HepG2 (cell line): ENCODE results near the gene TMTC4. TPM values are rescaled to one million over a fixed set of nuclear protein-coding genes. Genes with fewer than 3 reads are reported as not detected.
A peak's percentile ranks its signal among the peaks of the same experiment; 100 is the strongest.

Source experiments
- AGO1 ChIP-seq: fragments of 200-400 bp; formaldehyde crosslinking; IDR thresholded peaks from 2 replicates; pipeline ENCODE4 v1.6.1; 2017; ENCODE audit warnings: mild to moderate bottlenecking, low read depth, low read length, moderate library complexity; ENCODE audit not compliant: poor library complexity, severe bottlenecking
- CBX1 ChIP-seq: IDR thresholded peaks from one replicate; pipeline ENCODE4 v1.6.1; 2016; ENCODE audit warnings: antibody characterized with exemption, low read depth
- CHD4 ChIP-seq: fragments of 200-600 bp; sonication (generic); IDR thresholded peaks from 2 replicates; pipeline ENCODE4 v1.7.0; 2017; ENCODE audit warnings: mild to moderate bottlenecking, low read length, borderline replicate concordance
- EEA1 ChIP-seq: sonication (generic); formaldehyde crosslinking; IDR thresholded peaks from 2 replicates; pipeline ENCODE4 v1.5.1; 2020; ENCODE audit warnings: mild to moderate bottlenecking, missing genetic modification reagents, borderline replicate concordance
- HOXA7 ChIP-seq: sonication (generic); formaldehyde crosslinking; IDR thresholded peaks from 2 replicates; pipeline ENCODE4 v1.8.1; 2022; ENCODE audit warnings: mild to moderate bottlenecking, missing genetic modification reagents, moderate library complexity
- JUND ChIP-seq: sonication (generic); formaldehyde crosslinking; IDR thresholded peaks from 2 replicates; pipeline ENCODE4 v1.8.0; 2022; ENCODE audit warnings: mild to moderate bottlenecking, missing genetic modification reagents
- KDM6A ChIP-seq: IDR thresholded peaks from 2 replicates; pipeline ENCODE4 v1.6.1; 2016; ENCODE audit warnings: low read depth
- MEIS1 ChIP-seq: sonication (generic); formaldehyde crosslinking; IDR thresholded peaks from 2 replicates; pipeline ENCODE4 v1.9.0; 2021; ENCODE audit warnings: mild to moderate bottlenecking, missing genetic modification reagents, moderate library complexity, borderline replicate concordance
- NAIF1 ChIP-seq: sonication (generic); formaldehyde crosslinking; IDR thresholded peaks from 2 replicates; pipeline ENCODE4 v1.5.0; 2020; ENCODE audit warnings: mild to moderate bottlenecking, missing genetic modification reagents, borderline replicate concordance
- NFKBIZ ChIP-seq: IDR thresholded peaks from 2 replicates; pipeline ENCODE4 v1.6.1; 2018; ENCODE audit warnings: missing genetic modification reagents, missing compliant biosample characterization
- NR3C1 ChIP-seq: sonication (generic); formaldehyde crosslinking; IDR thresholded peaks from 2 replicates; pipeline ENCODE4 v1.4.0; 2020; ENCODE audit warnings: missing genetic modification reagents
- POLR2G ChIP-seq: fragments of 200-400 bp; formaldehyde crosslinking; IDR thresholded peaks from 2 replicates; pipeline ENCODE4 v1.6.1; 2018; ENCODE audit warnings: mild to moderate bottlenecking, low read depth, low read length, moderate library complexity
- RORA ChIP-seq: sonication (generic); formaldehyde crosslinking; IDR thresholded peaks from 2 replicates; pipeline ENCODE4 v1.5.0; 2020; ENCODE audit warnings: mild to moderate bottlenecking, missing genetic modification reagents, moderate library complexity
- SSRP1 ChIP-seq: IDR thresholded peaks from 2 replicates; pipeline ENCODE4 v1.6.1; 2016; ENCODE audit warnings: control low read depth
- THAP11 ChIP-seq: IDR thresholded peaks from 2 replicates; pipeline ENCODE4 v1.6.1; 2016; ENCODE audit warnings: missing biosample characterization, missing genetic modification reagents
- ZFP36L2 ChIP-seq: sonication (generic); formaldehyde crosslinking; IDR thresholded peaks from 2 replicates; pipeline ENCODE4 v1.4.0; 2020; ENCODE audit warnings: missing genetic modification reagents
- ZNF12 ChIP-seq: sonication (generic); formaldehyde crosslinking; IDR thresholded peaks from 2 replicates; pipeline ENCODE4 v1.5.0; 2020; ENCODE audit warnings: missing genetic modification reagents
- ZNF180 ChIP-seq: sonication (generic); formaldehyde crosslinking; IDR thresholded peaks from 2 replicates; pipeline ENCODE4 v1.4.0; 2020; ENCODE audit warnings: low read depth, missing genetic modification reagents, borderline replicate concordance
- ZNF230 ChIP-seq: sonication (generic); formaldehyde crosslinking; IDR thresholded peaks from 2 replicates; pipeline ENCODE4 v1.4.0; 2020; ENCODE audit warnings: mild to moderate bottlenecking, missing genetic modification reagents
- ZNF235 ChIP-seq: sonication (generic); formaldehyde crosslinking; IDR thresholded peaks from 2 replicates; pipeline ENCODE4 v1.8.1; 2023; ENCODE audit warnings: mild to moderate bottlenecking, missing genetic modification reagents, borderline replicate concordance
- ZNF546 ChIP-seq: sonication (generic); formaldehyde crosslinking; conservative IDR thresholded peaks from 2 replicates; pipeline ENCODE4 v1.8.1; 2023; ENCODE audit warnings: mild to moderate bottlenecking, missing genetic modification reagents
- ZNF761 ChIP-seq: sonication (generic); formaldehyde crosslinking; conservative IDR thresholded peaks from 2 replicates; pipeline ENCODE4 v1.4.0; 2020; ENCODE audit warnings: mild to moderate bottlenecking, missing genetic modification reagents
- ZNF766 ChIP-seq: sonication (generic); formaldehyde crosslinking; IDR thresholded peaks from 2 replicates; pipeline ENCODE4 v1.5.0; 2020; ENCODE audit warnings: missing genetic modification reagents, borderline replicate concordance
- ZNF772 ChIP-seq: sonication (generic); formaldehyde crosslinking; IDR thresholded peaks from 2 replicates; pipeline ENCODE4 v1.5.0; 2020; ENCODE audit warnings: mild to moderate bottlenecking, missing genetic modification reagents
- ZNF839 ChIP-seq: sonication (generic); formaldehyde crosslinking; IDR thresholded peaks from 2 replicates; pipeline ENCODE4 v1.4.0; 2020; ENCODE audit warnings: missing genetic modification reagents, mild to moderate bottlenecking, borderline replicate concordance
- polyA plus RNA-seq, 8 experiments: library from polyadenylated mRNA; depleted of rRNA in 3 of 8; stranded (reverse) in 7 of 8; unstranded in 1 of 8; fragments of >200 nt; fragmentation: Illumina TruSeq in 4 of 8; extraction: Trizol in 4 of 8; gene quantifications; 2 replicates each; pipeline versions ENCODE4 v1.2.1 to v1.2.3, GENCODE V29; 2011 to 2016; ENCODE audit warnings: low read depth in 4 of 8, missing spikeins in 1 of 8, mixed read lengths in 1 of 8; ENCODE audit not compliant: insufficient read depth in 1 of 8
- total RNA-seq, 5 experiments: library from RNA; depleted of rRNA; stranded (reverse); fragments of >200 nt; fragmentation: Illumina TruSeq; extraction: Trizol; gene quantifications; 2 replicates each; pipeline ENCODE4 v1.2.3, GENCODE V29; 2016; ENCODE audit warnings: low read depth in 1 of 5
- TF ChIP-seq, protein P1 (sequence below): sonication (generic); formaldehyde crosslinking; IDR thresholded peaks from 2 replicates; pipeline ENCODE4 v1.8.0; 2023; ENCODE audit warnings: mild to moderate bottlenecking, missing genetic modification reagents
- TF ChIP-seq, protein P2 (sequence below): sonication (generic); formaldehyde crosslinking; IDR thresholded peaks from 2 replicates; pipeline ENCODE4 v1.8.1; 2023; ENCODE audit warnings: missing genetic modification reagents, inconsistent platforms, borderline replicate concordance
- TF ChIP-seq, protein P3 (sequence below): sonication (generic); formaldehyde crosslinking; IDR thresholded peaks from 2 replicates; pipeline ENCODE4 v1.4.0; 2020; ENCODE audit warnings: mild to moderate bottlenecking, missing genetic modification reagents

TMTC4 gene
- total and polyA plus RNA-seq, 2 of the 13 experiments (the other 11 are each of a cell fraction or from before 2014, with no cell fraction given): 16.0 to 22.6 TPM

DNA sequence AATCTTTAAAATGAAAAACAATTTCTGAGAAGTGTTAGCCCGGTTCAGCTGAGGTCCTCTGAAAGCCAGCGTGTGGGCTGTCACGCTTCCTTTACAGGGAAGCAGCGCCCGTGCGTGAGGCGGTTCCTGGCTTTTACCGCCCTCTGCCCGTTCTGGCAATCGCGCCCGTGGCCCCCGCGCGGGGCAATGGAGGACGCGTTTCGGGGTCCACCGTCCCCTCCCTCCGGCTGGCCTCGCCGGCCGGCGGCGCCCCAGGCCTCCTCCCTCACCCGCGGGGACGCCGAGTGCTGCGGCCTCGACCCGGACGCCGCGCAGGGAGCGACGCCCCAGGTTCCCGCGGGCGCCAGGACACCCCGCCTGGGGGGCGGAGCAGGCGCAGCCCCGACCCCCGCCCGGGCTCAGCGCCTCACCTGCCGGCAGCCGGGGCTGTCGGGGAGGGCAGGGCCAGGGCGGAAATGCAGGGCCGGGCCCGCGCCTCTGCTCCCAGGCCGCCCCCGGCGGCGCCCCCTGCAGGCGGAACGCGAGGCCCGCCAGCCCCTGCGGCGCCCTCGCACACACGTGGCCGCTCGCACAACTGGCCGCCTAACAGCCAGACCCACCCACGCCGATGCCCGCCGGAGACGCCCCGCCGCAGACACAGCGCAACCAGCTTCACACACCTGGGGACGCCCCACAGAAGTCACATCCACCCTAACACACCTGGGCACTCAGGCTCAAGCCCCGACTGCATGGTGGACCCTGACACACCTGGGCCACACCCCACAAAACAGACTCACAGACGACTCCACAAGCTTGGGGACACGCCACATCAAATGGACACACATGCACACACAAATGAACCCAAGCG, 86.0 kb downstream of the TMTC4 start, which contains the start of gene GGACT (continued):
- TF ChIP-seq ZNF546 (CRISPR knock-in tag) (0 out of 2 replicates have a peak, but pooled peaks have one; percentile 59), THAP11 (CRISPR knock-in tag) (peak; percentile 78), ZNF12 (CRISPR knock-in tag) (no peak), NFKBIZ (CRISPR knock-in tag) (no peak), ZNF839 (no peak), AGO1 (no peak), NAIF1 (CRISPR knock-in tag) (no peak), SSRP1 (CRISPR knock-in tag) (no peak), ZNF235 (CRISPR knock-in tag) (peak; percentile 97), ZNF766 (peak; percentile 59; the same call in 1 of the 2 replicates), JUND (CRISPR knock-in tag) (no peak), ZFP36L2 (CRISPR knock-in tag) (no peak), HOXA7 (CRISPR knock-in tag) (no peak), EEA1 (CRISPR knock-in tag) (peak; percentile 95), RORA (CRISPR knock-in tag) (no peak), CBX1 (peak; percentile 59), ZNF761 (CRISPR knock-in tag) (no peak; the same call in 1 of the 2 replicates), KDM6A (CRISPR knock-in tag) (no peak), POLR2G (peak; percentile 63; the same call in 1 of the 2 replicates), ZNF180 (CRISPR knock-in tag) (no peak), CHD4 (no peak), MEIS1 (CRISPR knock-in tag) (no peak), ZNF230 (CRISPR knock-in tag) (no peak), NR3C1 (CRISPR knock-in tag) (no peak), ZNF772 (CRISPR knock-in tag) (no peak; the same call in 1 of the 2 replicates)
- TF ChIP-seq, protein P1, sequence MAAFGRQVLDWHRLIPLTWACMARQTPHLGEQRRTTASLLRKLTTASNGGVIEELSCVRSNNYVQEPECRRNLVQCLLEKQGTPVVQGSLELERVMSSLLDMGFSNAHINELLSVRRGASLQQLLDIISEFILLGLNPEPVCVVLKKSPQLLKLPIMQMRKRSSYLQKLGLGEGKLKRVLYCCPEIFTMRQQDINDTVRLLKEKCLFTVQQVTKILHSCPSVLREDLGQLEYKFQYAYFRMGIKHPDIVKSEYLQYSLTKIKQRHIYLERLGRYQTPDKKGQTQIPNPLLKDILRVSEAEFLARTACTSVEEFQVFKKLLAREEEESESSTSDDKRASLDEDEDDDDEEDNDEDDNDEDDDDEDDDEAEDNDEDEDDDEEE: peak; percentile 78; the same call in 1 of the 2 replicates
- TF ChIP-seq, protein P2, sequence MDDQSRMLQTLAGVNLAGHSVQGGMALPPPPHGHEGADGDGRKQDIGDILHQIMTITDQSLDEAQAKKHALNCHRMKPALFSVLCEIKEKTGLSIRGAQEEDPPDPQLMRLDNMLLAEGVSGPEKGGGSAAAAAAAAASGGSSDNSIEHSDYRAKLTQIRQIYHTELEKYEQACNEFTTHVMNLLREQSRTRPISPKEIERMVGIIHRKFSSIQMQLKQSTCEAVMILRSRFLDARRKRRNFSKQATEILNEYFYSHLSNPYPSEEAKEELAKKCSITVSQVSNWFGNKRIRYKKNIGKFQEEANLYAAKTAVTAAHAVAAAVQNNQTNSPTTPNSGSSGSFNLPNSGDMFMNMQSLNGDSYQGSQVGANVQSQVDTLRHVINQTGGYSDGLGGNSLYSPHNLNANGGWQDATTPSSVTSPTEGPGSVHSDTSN: no peak
- TF ChIP-seq, protein P3, sequence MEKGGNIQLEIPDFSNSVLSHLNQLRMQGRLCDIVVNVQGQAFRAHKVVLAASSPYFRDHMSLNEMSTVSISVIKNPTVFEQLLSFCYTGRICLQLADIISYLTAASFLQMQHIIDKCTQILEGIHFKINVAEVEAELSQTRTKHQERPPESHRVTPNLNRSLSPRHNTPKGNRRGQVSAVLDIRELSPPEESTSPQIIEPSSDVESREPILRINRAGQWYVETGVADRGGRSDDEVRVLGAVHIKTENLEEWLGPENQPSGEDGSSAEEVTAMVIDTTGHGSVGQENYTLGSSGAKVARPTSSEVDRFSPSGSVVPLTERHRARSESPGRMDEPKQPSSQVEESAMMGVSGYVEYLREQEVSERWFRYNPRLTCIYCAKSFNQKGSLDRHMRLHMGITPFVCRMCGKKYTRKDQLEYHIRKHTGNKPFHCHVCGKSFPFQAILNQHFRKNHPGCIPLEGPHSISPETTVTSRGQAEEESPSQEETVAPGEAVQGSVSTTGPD (CRISPR knock-in tag): no peak
